ENCODE results near the gene SH3GL3.

SH3GL3 gene

GRCh38 chr15:83565138-83565537, 118.0 kb downstream of the SH3GL3 start:
- no peak overlapping the region for H3K9ac ChIP-seq (ENCODE audit: low read depth, low read length)

GRCh38 chr15:83565553-83566159, 118.5 kb downstream of the SH3GL3 start:
- Histone ChIP-seq H3K9ac (ENCODE audit: low read depth, low read length) (no peak overlapping the region), H3K9me3 (ENCODE audit: control insufficient read depth, insufficient read depth, low read length) (no peaks in the 10 kb centered on the region), H3K36me3 (ENCODE audit: control insufficient read depth, insufficient read depth, low read length) (no peaks in the 10 kb centered on the region), H3K27me3 (ENCODE audit: control insufficient read depth, insufficient read depth, low read length) (no peaks in the 10 kb centered on the region), H3K4me1 (ENCODE audit: control insufficient read depth, insufficient read depth, low read length) (no peaks in the 10 kb centered on the region), H3K27ac (ENCODE audit: low read depth, low read length) (no peak overlapping the region), H3K4me3 (ENCODE audit: low read depth, low read length) (no peak overlapping the region)

More at GRCh38 chr15:83565138-83565537, 118.0 kb downstream of the SH3GL3 start:
- Histone ChIP-seq H3K27me3 (ENCODE audit: control insufficient read depth, insufficient read depth, low read length) (no peaks in the 10 kb centered on the region), H3K4me1 (ENCODE audit: control insufficient read depth, insufficient read depth, low read length) (no peaks in the 10 kb centered on the region), H3K27ac (ENCODE audit: low read depth, low read length) (no peak overlapping the region), H3K4me3 (ENCODE audit: low read depth, low read length) (no peak overlapping the region), H3K36me3 (ENCODE audit: control insufficient read depth, insufficient read depth, low read length) (no peaks in the 10 kb centered on the region), H3K9me3 (ENCODE audit: control insufficient read depth, insufficient read depth, low read length) (no peaks in the 10 kb centered on the region)

GRCh38 chr15:83567318-83567717, 120.2 kb downstream of the SH3GL3 start:
- no peaks in the 10 kb centered on the region for H3K4me1 ChIP-seq (ENCODE audit: control insufficient read depth, insufficient read depth, low read length)
- H3K27ac ChIP-seq (ENCODE audit: low read depth, low read length), result no peak overlapping the region
- no peaks in the 10 kb centered on the region for H3K9me3 ChIP-seq (ENCODE audit: control insufficient read depth, insufficient read depth, low read length)
- no peak overlapping the region for H3K4me3 ChIP-seq (ENCODE audit: low read depth, low read length)
- H3K9ac ChIP-seq (ENCODE audit: low read depth, low read length), result no peak overlapping the region
- H3K36me3 ChIP-seq (ENCODE audit: control insufficient read depth, insufficient read depth, low read length), result no peaks in the 10 kb centered on the region
- H3K27me3 ChIP-seq (ENCODE audit: control insufficient read depth, insufficient read depth, low read length), result no peaks in the 10 kb centered on the region

GRCh38 chr15:83569341-83569740, 122.2 kb downstream of the SH3GL3 start:
- Histone ChIP-seq H3K36me3 (ENCODE audit: control insufficient read depth, insufficient read depth, low read length) (no peaks in the 10 kb centered on the region), H3K4me1 (ENCODE audit: control insufficient read depth, insufficient read depth, low read length) (no peaks in the 10 kb centered on the region), H3K27ac (ENCODE audit: low read depth, low read length) (no peak overlapping the region), H3K9me3 (ENCODE audit: control insufficient read depth, insufficient read depth, low read length) (no peaks in the 10 kb centered on the region), H3K27me3 (ENCODE audit: control insufficient read depth, insufficient read depth, low read length) (no peaks in the 10 kb centered on the region), H3K9ac (ENCODE audit: low read depth, low read length) (no peak overlapping the region), H3K4me3 (ENCODE audit: low read depth, low read length) (no peak overlapping the region)

- Histone ChIP-seq H3K9ac (ENCODE audit: low read depth, low read length) (no peak overlapping the region), H3K27me3 (ENCODE audit: control insufficient read depth, insufficient read depth, low read length) (no peaks in the 10 kb centered on the region), H3K4me3 (ENCODE audit: low read depth, low read length) (no peak overlapping the region), H3K9me3 (ENCODE audit: control insufficient read depth, insufficient read depth, low read length) (no peaks in the 10 kb centered on the region), H3K27ac (ENCODE audit: low read depth, low read length) (no peak overlapping the region), H3K36me3 (ENCODE audit: control insufficient read depth, insufficient read depth, low read length) (no peaks in the 10 kb centered on the region), H3K4me1 (ENCODE audit: control insufficient read depth, insufficient read depth, low read length) (no peaks in the 10 kb centered on the region)
These were observed 123.6 kb downstream of the SH3GL3 start for GRCh38 chr15:83570756-83571155.

GRCh38 chr15:83571820-83572707, 124.9 kb downstream of the SH3GL3 start:
- Histone ChIP-seq H3K4me1 (ENCODE audit: control insufficient read depth, insufficient read depth, low read length) (no peaks in the 10 kb centered on the region), H3K36me3 (ENCODE audit: control insufficient read depth, insufficient read depth, low read length) (no peaks in the 10 kb centered on the region), H3K9me3 (ENCODE audit: control insufficient read depth, insufficient read depth, low read length) (no peaks in the 10 kb centered on the region), H3K9ac (ENCODE audit: low read depth, low read length) (no peak overlapping the region), H3K27ac (ENCODE audit: low read depth, low read length) (no peak overlapping the region), H3K27me3 (ENCODE audit: control insufficient read depth, insufficient read depth, low read length) (no peaks in the 10 kb centered on the region), H3K4me3 (ENCODE audit: low read depth, low read length) (no peak overlapping the region)

GRCh38 chr15:83574345-83574744, 127.2 kb downstream of the SH3GL3 start:
- H3K27me3 ChIP-seq (ENCODE audit: control insufficient read depth, insufficient read depth, low read length), result no peaks in the 10 kb centered on the region
- no peaks in the 10 kb centered on the region for H3K36me3 ChIP-seq (ENCODE audit: control insufficient read depth, insufficient read depth, low read length)
- no peak overlapping the region for H3K4me3 ChIP-seq (ENCODE audit: low read depth, low read length)
- no peak overlapping the region for H3K9ac ChIP-seq (ENCODE audit: low read depth, low read length)
- no peaks in the 10 kb centered on the region for H3K4me1 ChIP-seq (ENCODE audit: control insufficient read depth, insufficient read depth, low read length)
- no peaks in the 10 kb centered on the region for H3K9me3 ChIP-seq (ENCODE audit: control insufficient read depth, insufficient read depth, low read length)
- no peak overlapping the region for H3K27ac ChIP-seq (ENCODE audit: low read depth, low read length)

GRCh38 chr15:83578691-83579090, 131.6 kb downstream of the SH3GL3 start:
- Histone ChIP-seq H3K27me3 (ENCODE audit: control insufficient read depth, insufficient read depth, low read length) (no peaks in the 10 kb centered on the region), H3K9me3 (ENCODE audit: control insufficient read depth, insufficient read depth, low read length) (no peaks in the 10 kb centered on the region), H3K36me3 (ENCODE audit: control insufficient read depth, insufficient read depth, low read length) (no peaks in the 10 kb centered on the region)

GRCh38 chr15:83581381-83581780, 134.2 kb downstream of the SH3GL3 start:
- H3K27ac ChIP-seq (ENCODE audit: low read depth, low read length), result no peak overlapping the region
- H3K36me3 ChIP-seq (ENCODE audit: control insufficient read depth, insufficient read depth, low read length), result no peaks in the 10 kb centered on the region
- H3K9me3 ChIP-seq (ENCODE audit: control insufficient read depth, insufficient read depth, low read length), result no peaks in the 10 kb centered on the region
- no peaks in the 10 kb centered on the region for H3K27me3 ChIP-seq (ENCODE audit: control insufficient read depth, insufficient read depth, low read length)
- H3K9ac ChIP-seq (ENCODE audit: low read depth, low read length), result no peak overlapping the region
- H3K4me3 ChIP-seq (ENCODE audit: low read depth, low read length), result no peak overlapping the region
- no peaks in the 10 kb centered on the region for H3K4me1 ChIP-seq (ENCODE audit: control insufficient read depth, insufficient read depth, low read length)

More at GRCh38 chr15:83578691-83579090, 131.6 kb downstream of the SH3GL3 start:
- Histone ChIP-seq H3K9ac (ENCODE audit: low read depth, low read length) (no peak overlapping the region), H3K27ac (ENCODE audit: low read depth, low read length) (no peak overlapping the region), H3K4me1 (ENCODE audit: control insufficient read depth, insufficient read depth, low read length) (no peaks in the 10 kb centered on the region), H3K4me3 (ENCODE audit: low read depth, low read length) (no peak overlapping the region)

GRCh38 chr15:83582381-83582780, 135.2 kb downstream of the SH3GL3 start:
- H3K27me3 ChIP-seq (ENCODE audit: control insufficient read depth, insufficient read depth, low read length), result no peaks in the 10 kb centered on the region
- H3K9ac ChIP-seq (ENCODE audit: low read depth, low read length), result no peak overlapping the region
- no peak overlapping the region for H3K27ac ChIP-seq (ENCODE audit: low read depth, low read length)
- no peak overlapping the region for H3K4me3 ChIP-seq (ENCODE audit: low read depth, low read length)
- H3K36me3 ChIP-seq (ENCODE audit: control insufficient read depth, insufficient read depth, low read length), result no peaks in the 10 kb centered on the region
- H3K9me3 ChIP-seq (ENCODE audit: control insufficient read depth, insufficient read depth, low read length), result no peaks in the 10 kb centered on the region
- no peaks in the 10 kb centered on the region for H3K4me1 ChIP-seq (ENCODE audit: control insufficient read depth, insufficient read depth, low read length)

- Histone ChIP-seq H3K9me3 (ENCODE audit: control insufficient read depth, insufficient read depth, low read length) (no peaks in the 10 kb centered on the region), H3K27me3 (ENCODE audit: control insufficient read depth, insufficient read depth, low read length) (no peaks in the 10 kb centered on the region), H3K4me1 (ENCODE audit: control insufficient read depth, insufficient read depth, low read length) (no peaks in the 10 kb centered on the region), H3K36me3 (ENCODE audit: control insufficient read depth, insufficient read depth, low read length) (no peaks in the 10 kb centered on the region), H3K27ac (ENCODE audit: low read depth, low read length) (no peak overlapping the region), H3K9ac (ENCODE audit: low read depth, low read length) (no peak overlapping the region), H3K4me3 (ENCODE audit: low read depth, low read length) (no peak overlapping the region)
These were observed 138.6 kb downstream of the SH3GL3 start for GRCh38 chr15:83585601-83586335.

Measured in HUES48 (cell line).